COLO668 (cell line): ENCODE measurements around the gene MCM3.

Source experiments
- DNase-seq: peaks from one replicate; lab custom pipeline; 2025; ENCODE audit not compliant: unreplicated experiment; lab: John Stamatoyannopoulos, UW

The MCM3 gene

DNA sequence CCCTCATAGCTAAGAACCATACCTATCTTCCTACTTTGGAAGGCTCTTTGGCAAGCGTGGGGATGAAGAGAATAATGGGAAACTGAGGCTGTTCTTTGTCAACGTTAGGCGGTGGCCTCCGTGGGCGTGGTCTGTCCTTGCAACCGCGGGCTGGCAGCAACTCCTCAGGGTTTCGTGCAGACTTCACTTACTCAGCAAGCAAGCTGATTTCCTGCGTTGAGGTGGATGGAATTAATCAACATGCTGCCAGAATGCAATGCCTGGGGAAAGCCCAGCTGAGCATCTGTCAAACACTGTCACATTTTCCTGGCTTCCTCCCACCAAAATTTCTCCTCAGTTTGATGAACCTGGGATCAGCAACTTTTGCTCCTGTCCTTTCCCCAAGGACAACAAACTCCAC is 31.0 kb downstream of the MCM3 start:
- no peak for DNase-seq

DNA sequence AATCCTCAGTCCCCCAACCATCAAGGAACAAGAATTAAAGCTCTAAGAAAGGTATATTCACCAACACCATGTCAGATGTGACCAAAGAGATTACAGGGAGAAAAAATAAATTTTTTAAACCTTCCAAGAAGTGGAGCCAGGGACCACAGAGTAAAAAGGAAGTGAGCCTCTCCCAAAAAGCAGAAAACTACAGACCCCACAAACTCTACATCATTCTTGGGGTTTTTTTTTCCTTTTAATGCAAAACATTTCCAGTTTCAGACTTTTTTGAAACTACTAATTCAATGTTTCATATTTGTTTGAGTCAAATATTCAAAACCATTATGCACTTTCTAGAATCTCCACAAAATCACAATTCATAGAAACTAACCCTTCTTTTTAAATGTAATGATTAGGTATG is 33.4 kb downstream of the MCM3 start:
- no peak for DNase-seq

DNA sequence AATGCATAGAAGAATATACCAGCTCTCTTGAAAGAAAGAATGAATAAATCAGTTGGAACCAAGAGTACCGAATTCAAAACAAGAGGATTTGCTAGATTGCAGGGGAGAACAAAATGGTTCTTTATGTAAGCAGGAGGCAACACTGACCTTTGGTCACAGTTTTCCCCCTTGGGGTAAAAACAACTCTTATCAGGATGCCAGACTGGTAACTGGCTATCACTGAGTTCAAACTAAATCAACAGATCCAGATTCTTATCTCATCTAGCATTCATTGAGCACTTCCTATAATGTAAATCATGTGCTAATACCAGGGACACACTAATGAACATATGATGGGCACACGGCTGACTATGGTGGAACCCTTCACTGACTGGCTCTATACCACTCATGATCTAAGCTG is 35.5 kb downstream of the MCM3 start:
- DNase-seq: no peak

DNA sequence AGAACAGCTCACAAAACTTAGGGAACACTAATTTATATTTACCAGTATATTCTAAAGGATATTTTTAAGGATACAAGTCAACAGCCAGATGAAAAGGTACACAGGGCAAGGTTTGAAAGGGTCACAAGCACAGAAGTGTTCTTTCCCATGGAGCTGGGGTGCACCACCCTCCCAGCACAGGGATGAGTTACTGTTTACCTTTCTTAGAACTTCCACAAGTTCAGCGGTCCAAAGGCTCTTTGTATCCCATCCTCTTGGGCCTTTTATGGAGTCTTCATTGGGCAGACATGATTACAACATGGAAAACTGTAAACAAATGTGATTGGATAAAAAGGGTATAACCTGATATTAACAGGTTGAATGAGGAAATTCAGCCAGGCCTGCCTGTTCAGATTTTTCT is 39.1 kb downstream of the MCM3 start:
- DNase-seq: no peak

DNA sequence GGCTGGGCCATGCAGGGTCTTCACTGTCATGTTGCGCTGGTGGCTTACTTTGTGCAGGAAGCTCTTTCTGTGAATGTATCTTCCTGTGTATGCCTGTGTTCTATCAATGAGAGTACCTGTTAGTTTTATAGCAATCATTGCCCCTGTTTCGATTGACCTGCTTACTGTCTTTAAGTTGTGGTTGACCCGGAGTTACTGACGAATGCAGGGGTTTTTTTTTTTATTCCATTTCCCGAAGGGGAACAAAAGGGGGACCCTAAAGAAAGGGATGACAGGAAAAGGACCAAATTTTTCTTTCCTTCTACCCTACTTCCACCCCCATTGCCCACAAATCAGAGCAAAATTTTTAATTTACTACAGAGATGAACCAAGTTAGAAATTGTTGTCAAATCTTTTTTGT is 40.1 kb downstream of the MCM3 start, which contains the start of gene IL17F:
Gene IL17F (minus strand): TSS at position 101 of the 400 bp plus-strand sequence. CDS start 71 bp downstream, at position 30.
- DNase-seq: no peak

DNA sequence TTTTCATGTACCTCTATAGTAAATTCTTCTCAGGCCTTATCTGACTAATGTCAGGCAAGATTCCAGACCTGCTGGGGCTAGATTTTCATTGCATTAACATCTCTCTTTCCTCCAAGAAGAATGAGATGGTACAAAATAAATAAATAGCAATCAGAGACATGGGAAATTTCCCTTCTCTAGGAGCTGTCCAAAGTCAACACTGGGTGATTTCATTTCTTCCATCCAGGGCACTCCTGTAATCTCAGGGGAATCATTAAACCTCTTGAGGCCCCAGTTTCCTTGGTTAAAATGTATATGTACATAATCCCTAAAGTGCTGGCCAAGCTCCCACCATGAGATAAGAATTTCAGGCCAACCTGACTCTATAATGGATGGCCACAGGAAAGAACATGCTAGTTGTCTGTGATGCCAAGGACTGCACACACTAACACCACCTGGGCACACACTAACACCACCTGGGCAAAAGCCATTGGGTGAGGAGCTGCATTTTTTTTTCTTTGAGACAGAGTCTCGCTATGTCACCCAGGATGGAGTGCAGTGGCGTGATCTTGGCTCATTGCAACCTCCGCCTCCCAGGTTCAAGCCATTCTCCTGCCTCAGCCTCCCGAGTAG is 41.2 kb downstream of the MCM3 start:
- DNase-seq: no peak

DNA sequence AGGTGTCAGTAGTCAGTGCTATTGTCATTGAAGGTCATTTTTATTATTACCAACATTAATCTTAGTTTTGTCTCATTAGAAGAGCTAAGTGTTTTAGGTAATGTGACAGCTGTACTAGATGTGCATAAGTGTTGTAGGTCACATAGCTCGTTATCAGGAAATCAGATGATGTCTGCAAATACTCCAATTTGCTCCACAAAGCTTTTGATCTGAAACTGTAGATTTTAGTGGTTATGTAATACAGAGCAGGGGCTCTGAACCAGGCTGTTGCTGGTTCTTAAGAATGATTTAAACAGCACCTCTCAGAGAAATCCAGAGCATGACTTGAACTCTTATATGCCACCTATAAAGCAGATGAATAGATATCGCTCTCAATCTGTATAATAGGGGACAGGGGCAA is 42.7 kb downstream of the MCM3 start:
- DNase-seq: no peak

DNA sequence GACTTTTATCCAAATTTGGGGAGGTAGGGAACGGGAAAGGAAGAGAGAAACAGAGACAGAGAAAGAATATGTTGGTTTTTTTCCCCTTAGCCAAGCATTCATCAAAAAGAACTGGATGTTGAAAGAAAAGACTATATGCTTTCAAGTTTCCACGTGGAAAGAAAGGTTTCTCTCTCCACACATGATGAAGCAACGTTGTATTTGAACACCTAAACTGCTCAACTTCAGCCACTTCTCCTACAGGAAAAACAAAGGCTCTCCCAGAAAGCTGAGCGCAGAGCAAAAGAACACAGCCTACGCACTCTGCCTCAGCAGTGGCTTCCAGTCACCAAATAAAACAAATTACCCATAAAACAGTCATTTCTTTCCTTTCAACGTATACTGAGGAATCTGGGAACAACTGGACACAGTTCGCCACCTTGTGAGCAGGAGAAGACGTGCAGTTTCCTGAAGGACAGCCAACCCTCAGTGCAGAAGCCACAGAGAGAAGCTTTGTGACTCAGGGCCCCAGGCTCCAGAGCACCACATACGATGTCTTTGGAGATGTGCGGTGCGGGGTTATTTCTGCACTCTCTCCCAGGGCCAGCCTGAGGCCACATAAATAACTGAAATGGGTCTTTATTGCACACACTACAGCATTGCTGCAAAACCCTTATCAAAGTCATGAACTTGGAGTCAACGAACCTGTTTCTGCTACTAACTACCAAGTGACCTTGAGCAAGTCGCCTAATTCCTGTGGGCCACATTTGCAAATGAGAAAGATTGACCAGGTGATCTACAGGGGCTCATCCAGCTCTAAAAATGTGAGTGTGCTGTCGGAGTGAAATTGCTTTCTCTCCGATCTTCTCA is 50.3 kb downstream of the MCM3 start:
- DNase-seq: peak; percentile 24

DNA sequence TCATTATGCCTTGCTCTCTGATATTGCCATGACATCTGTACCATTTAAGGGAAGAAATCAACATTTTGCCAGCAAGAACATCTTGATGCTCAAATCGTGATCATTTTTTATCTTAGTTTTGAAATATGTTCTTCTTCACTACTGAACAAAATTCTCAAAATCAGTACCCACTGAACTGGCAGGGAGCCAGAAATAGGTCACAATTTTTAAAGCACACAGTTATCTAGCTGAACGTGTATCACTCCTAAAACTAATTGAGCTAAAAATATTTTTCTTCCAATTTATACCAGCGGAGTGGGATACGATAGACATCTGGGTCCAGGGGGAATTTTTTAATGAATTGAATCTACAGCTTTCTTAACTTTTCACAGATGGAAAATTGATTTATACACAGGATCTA is 51.5 kb downstream of the MCM3 start:
- no peak for DNase-seq

DNA sequence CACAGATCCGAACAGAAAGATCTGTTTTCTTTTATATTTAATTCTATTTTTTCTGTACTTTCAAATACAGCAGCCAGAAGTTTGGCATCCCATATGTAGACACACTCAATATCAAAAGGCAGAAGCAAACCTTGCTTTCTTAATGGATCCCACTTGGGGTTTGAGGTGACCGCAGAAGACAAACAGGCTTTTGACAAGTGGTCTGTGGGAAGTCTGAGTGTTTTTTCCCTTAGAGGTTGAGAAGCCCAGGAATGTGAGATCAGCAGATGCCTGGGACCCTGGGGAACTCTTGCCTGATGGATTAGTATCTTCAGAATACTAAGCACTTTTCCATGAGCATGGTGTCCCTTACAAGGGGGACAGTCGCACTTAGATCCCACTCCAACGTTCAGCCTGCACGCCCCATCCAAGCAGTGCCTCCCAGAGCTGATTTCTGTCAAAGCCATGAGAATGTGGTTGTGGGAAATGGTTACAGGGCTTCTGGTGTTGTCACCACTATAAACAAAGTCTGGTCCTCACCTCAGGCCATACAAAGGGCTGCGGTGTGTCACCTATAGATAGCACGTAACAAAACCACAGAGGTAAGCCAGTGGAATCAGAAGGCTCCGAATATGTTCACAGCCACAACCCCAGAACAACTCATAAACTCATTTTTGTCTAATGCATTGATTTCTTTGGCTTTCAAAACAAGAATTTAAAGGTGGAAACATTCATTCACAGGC is 53.0 kb downstream of the MCM3 start:
- no peak for DNase-seq

DNA sequence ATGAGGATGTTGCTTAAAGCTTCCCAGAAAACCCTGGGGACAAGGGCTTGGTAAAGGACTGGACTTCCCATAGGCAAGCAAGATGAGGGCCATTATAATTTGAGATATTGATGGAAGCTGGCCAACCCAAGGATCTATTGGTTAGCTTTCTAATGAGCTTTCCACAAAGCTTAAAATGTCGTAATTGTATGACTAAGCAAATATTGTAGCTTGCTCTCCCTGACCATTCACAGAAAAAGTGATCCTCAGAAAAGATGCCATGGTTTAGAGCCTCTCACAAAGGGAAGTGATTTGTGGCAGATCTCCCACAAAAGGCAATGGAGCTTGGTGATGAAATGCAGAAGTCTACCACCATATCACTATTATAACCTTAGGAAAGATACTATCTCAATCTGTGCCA is 53.9 kb downstream of the MCM3 start:
- no peak for DNase-seq

DNA sequence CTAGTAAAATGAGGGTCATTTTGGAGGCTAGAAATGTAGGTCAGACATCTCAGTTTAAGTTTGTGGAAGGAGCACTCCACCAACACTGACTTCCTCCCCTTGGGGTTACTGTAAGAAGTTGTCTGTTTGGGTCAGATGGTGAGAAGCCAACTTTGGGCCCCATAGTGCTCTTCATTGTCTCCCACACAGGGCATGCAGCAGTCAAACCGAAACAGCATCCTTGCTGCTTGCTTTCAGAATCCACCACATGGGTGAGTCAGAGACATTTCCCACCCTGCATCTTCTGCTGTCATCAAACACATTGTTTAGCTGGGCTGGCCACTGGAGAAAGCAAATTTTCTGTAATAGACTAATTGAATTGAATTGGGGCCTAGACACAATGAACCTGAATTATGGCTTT is 57.0 kb downstream of the MCM3 start:
- DNase-seq: no peak

DNA sequence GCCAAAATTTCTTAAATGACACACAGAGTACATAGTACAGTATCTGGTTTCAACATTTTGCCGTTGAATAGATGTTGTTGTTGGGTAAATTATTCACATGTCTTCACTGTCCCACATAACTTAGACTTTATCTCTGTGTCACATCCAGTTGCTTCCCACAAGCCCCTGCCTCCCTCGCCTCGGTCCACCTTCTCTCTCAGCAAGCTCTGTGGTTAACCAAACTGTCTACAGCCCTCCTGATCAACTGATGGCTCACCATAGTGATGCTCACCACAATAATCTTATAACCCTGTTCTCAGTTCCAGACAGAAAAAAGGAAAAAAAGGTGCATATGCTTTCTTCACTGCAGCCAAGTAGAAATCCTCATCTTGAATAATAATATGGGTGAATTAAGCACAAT is 63.2 kb downstream of the MCM3 start:
- no peak for DNase-seq

DNA sequence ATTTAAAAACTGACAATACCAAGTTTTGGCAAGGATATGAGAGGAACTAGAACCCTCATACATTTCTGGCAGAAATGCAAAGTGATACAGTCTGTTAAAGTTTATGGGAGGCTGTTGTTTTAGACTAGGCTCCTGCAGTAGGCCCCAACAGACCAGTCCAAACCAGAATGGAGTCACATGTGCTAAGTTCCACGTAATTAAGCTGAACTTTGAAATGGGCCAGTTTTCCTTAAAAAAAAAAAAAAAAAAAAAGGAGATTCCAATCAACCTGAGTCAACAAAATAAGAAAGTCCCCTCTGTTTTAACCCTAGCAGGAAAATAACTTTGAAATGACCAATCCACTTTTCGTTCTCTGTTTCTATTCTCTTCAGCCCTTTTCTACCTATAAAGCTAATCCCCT is 66.8 kb downstream of the MCM3 start:
- DNase-seq: no peak

DNA sequence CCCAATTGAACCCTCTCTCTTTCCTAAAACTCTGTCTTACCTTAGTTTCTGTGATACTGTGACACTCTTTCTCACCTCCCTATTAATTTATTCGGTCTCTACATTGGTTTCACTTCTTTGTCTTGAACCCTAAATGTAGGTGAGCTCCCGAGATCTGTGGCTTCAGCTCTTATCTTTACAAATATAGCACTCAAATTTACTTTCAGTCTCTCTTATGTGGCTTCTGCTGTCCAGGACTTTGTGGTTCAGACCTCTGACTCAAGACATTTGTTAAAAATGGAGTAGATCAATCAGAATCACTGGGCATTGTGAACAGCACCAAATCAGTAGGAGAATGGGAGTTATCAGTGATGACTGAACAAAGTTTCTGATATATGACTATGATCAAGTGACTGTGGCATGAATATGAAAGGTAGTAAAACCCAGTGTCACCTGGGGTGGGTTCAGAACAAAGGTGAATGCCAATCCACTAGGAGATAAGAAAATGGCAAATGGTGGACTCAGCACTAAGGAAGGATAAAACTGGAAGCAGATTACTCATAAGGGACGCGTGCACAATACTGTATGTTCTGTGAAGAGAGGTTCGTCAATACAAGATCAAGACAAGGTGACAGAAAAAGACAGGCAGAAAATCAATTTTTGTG is 67.5 kb downstream of the MCM3 start:
- no peak for DNase-seq

DNA sequence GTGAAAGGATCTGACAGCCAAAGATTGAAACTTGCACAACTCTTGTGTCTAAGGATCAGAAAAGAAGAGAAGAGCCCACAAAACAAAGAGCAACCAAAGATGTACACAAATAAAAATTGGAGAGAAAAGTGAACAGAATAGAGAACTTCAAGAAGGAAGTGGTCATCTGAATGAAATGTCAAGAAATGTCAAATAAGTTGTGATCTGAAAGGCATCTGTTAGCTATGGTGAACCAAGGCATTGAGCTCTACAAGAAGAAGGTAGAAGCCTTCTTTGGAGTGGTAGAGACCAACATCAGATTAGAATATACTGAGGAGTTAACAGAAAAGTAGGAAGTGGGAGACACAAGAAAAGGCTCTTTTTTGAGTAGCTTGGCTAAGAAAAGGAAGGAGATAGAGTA is 68.8 kb downstream of the MCM3 start:
- no peak for DNase-seq
